Measurements from ENCODE around the gene HSPH1. TPM values are rescaled to one million over a fixed set of nuclear protein-coding genes. Genes with fewer than 3 reads are reported as not detected.

The HSPH1 gene
- total and polyA plus RNA-seq, 2 of the 8 experiments (the other 6 are each of a cell fraction or from before 2014, with no cell fraction given): 14.2 to 145 TPM

DNA sequence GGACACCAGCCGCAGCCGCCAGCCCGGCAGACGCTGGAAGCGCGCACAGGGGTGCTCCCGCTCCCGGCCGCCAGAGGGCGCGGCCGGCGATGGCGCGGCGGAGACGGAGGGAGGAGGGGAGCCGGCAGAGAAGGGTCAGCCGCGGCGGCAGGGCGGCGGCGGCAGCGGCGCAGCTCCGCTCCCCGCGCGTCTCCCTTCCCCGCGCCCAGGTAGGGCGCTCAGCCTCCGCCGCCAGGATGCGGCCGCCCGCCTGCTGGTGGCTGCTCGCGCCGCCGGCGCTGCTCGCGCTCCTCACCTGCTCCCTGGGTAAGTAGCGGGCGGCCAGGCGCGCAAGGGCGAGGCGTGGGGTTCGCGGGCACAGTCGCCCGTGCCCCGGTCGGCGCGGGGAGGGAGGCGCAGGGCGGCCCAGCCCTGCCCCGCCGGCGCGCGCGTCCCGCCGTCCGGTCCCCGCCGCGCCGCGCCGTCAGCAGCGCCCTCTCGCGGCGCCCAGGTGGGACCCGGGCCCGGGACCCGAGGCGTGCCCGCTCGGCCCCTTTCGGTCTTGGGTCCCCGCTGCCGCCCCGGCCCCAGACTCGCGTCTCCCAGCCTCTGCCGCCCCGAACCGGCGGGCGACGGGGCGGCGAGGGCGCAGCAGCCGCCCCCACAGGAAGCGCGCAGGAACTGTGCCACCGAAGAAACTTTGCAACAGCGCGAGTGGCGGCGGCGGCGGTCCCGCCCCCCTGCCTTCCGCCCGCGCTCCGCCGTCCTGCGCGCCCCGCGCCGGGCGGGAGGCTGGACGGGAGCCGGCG, 38.3 kb upstream of the HSPH1 start, which contains the start of gene B3GLCT:
TSS of gene B3GLCT (plus strand) at position 127 of the 788 bp plus-strand sequence. CDS start at position 237, 110 bp downstream.
- peak; percentile 46 to 91 for DNase-seq (ENCODE audit: low read depth in 1 of 2, low spot score in 2 of 2)
- Histone ChIP-seq H3K79me1 (ENCODE audit: low read depth, low read length) (no peaks in the 10 kb centered on the region), H2BK12ac (ENCODE audit: low read depth, low read length) (no peak within 1 kb of the TSS), H3K23me2 (ENCODE audit: low read depth, low read length) (no peaks in the 10 kb centered on the region), H3K14ac (ENCODE audit: insufficient read length) (no peak within 1 kb of the TSS), H3K9me3 (ENCODE audit: insufficient read depth in 2 of 2, low read depth in 1 of 2, low read length in 1 of 2) (no peaks in the 10 kb centered on the region), H2BK20ac (ENCODE audit: low read length) (0 out of 2 replicates have a peak within 1 kb of the TSS, but pooled peaks have one; percentile 32), H4K8ac (ENCODE audit: extremely low read depth, insufficient read depth, low read length) (peak within 1 kb of the TSS; percentile 92), H4K91ac (replicated peaks; ENCODE audit: insufficient read length, low read length) (peak within 1 kb of the TSS; percentile 50), H3K36me3 (ENCODE audit: control insufficient read depth in 2 of 4, insufficient read depth in 4 of 4, low read length in 3 of 4) (no peaks in the 10 kb centered on the region), H3K9ac (replicated peaks in 1 of 4; ENCODE audit: extremely low read depth in 1 of 4, low read depth in 3 of 4, low read length in 3 of 4) (peak within 1 kb of the TSS in 3 of 4 experiments; percentile 66 to 98 (median 84); a peak in 6 of 7 replicates), H2BK15ac (ENCODE audit: low read length) (0 out of 2 replicates have a peak within 1 kb of the TSS, but pooled peaks have one; percentile 29), H2AK5ac (ENCODE audit: low read depth, low read length) (no peak within 1 kb of the TSS), H3K27me3 (replicated peaks in 1 of 4; ENCODE audit: control insufficient read depth in 3 of 4, extremely low read depth in 1 of 4, insufficient read depth in 3 of 4, low read length in 3 of 4) (no peaks in the 10 kb centered on the region; a peak in 2 of 7 replicates), H3K4me3 (ENCODE audit: extremely low read depth in 1 of 4, insufficient read depth in 2 of 4, low read depth in 3 of 4, low read length in 4 of 4) (peak within 1 kb of the TSS; percentile 65 to 77 (median 76)), H3K4me2 (ENCODE audit: insufficient read depth in 1 of 2, low read depth in 2 of 2, low read length in 2 of 2) (peak within 1 kb of the TSS; percentile 34 to 70), H3K4ac (replicated peaks; ENCODE audit: insufficient read length, low read depth, low read length) (no peak within 1 kb of the TSS), H3K56ac (replicated peaks; ENCODE audit: insufficient read length, low read depth, low read length) (peak within 1 kb of the TSS; percentile 48), H2BK5ac (ENCODE audit: low read depth, low read length) (no peak within 1 kb of the TSS), H2AFZ (ENCODE audit: low read length) (peak within 1 kb of the TSS; percentile 72; the same call in 1 of the 2 replicates), H3K27ac (ENCODE audit: low read depth, low read length) (peak within 1 kb of the TSS; percentile 89; the same call in 1 of the 2 replicates), H4K5ac (ENCODE audit: insufficient read length, low read depth, low read length) (no peak within 1 kb of the TSS), H3K79me2 (ENCODE audit: control insufficient read depth in 1 of 2, insufficient read depth in 2 of 2, low read length in 2 of 2) (no peaks in the 10 kb centered on the region), H2BK120ac (replicated peaks; ENCODE audit: low read depth, low read length) (no peak within 1 kb of the TSS), H4K20me1 (replicated peaks in 1 of 2; ENCODE audit: control insufficient read depth in 1 of 2, insufficient read depth in 2 of 2, low read length in 2 of 2) (no peaks in the 10 kb centered on the region), H3K23ac (ENCODE audit: insufficient read length) (no peak within 1 kb of the TSS), H3K18ac (ENCODE audit: extremely low read depth, low read length) (no peak within 1 kb of the TSS; the same call in none of the 2 replicates), H3K4me1 (replicated peaks in 1 of 4; ENCODE audit: control insufficient read depth in 3 of 4, insufficient read depth in 4 of 4, low read length in 3 of 4) (peaks cover 0 to 5% (median 0%) of the 10 kb centered on the region in 4 experiments; a peak in 2 of 7 replicates)
- WGBS, 2 experiments (ENCODE audit: extremely low coverage in 1 of 2, insufficient coverage in 1 of 2, insufficient read length in 1 of 2, insufficient replicate concordance in 2 of 2, low coverage in 1 of 2, low lambda C conversion rate in 2 of 2, missing lambda C conversion rate in 1 of 2): 3% methylated on average over 37 of the region's 126 CpGs; no CpG with 5 or more reads in 1 of the 2 experiments
- ChIA-PET POLR2A (ENCODE audit: partially characterized antibody) (no interaction called here), CTCF (ENCODE audit: partially characterized antibody) (interaction anchor here (0.6 to 1.5 kb wide), 9 partner anchors 10 to 173 kb away, joined by 3 to 6 read pairs (median 4); no protein-coding TSS in a partner anchor)
- no peak for FAIRE-seq
- TF ChIP-seq, protein P1, sequence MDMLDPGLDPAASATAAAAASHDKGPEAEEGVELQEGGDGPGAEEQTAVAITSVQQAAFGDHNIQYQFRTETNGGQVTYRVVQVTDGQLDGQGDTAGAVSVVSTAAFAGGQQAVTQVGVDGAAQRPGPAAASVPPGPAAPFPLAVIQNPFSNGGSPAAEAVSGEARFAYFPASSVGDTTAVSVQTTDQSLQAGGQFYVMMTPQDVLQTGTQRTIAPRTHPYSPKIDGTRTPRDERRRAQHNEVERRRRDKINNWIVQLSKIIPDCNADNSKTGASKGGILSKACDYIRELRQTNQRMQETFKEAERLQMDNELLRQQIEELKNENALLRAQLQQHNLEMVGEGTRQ (IDR thresholded peaks at IDR 0.05; ENCODE audit: low read length): no peak
- TF ChIP-seq EZH2 (IDR thresholded peaks at IDR 0.05; ENCODE audit: low read depth, low read length, severe bottlenecking): no peak
- no peak for TF ChIP-seq TCF12 (IDR thresholded peaks at IDR 0.05; ENCODE audit: low read depth, low read length)
- TF ChIP-seq CHD1 (IDR thresholded peaks at IDR 0.05; ENCODE audit: low read depth, low read length): no peak
- no peak for TF ChIP-seq CEBPB (IDR thresholded peaks at IDR 0.05; ENCODE audit: low read depth, low read length)
- TF ChIP-seq RNF2 (IDR thresholded peaks at IDR 0.05; ENCODE audit: borderline replicate concordance, low read depth, low read length, missing control alignments, poor library complexity, severe bottlenecking): no peak
- no peak for TF ChIP-seq JUN (IDR thresholded peaks at IDR 0.05; ENCODE audit: low read depth, low read length)
- TF ChIP-seq HDAC6 (IDR thresholded peaks at IDR 0.05; ENCODE audit: low read depth, low read length): no peak
- TF ChIP-seq POLR2A (IDR thresholded peaks at IDR 0.05; ENCODE audit: control extremely low read depth in 1 of 2, low read depth in 2 of 2, low read length in 2 of 2): peak in 1 of 2 experiments; percentile 76; a peak in 2 of 3 replicates
- TF ChIP-seq CREB1 (IDR thresholded peaks at IDR 0.05): no peak
- TF ChIP-seq EGR1 (IDR thresholded peaks at IDR 0.05; ENCODE audit: borderline replicate concordance, low read depth, low read length): no peak

Data from H1 (cell line).